Measurements from ENCODE around the gene ANO10. TPM values are rescaled to one million over a fixed set of nuclear protein-coding genes. Genes with fewer than 3 reads are reported as not detected.

Gene ANO10
- total RNA-seq, 1 experiment from 2014 or later: 9.7 TPM

GRCh38 chr3:43423639-43424038 is 198.2 kb downstream of the ANO10 start:
- no peak overlapping the region for H3K27ac ChIP-seq (ENCODE audit: low read depth, low read length, poor library complexity, severe bottlenecking)
- ChIA-PET POLR2A (ENCODE audit: low non-redundant PET) (no interaction called here), CTCF (no interaction called here)
- H3K4me3 ChIP-seq (ENCODE audit: low read depth, low read length, poor library complexity, severe bottlenecking): no peak overlapping the region
- no TSS peak for BruUV-seq (replicated peaks)
- intact Hi-C loops (cut with micrococcal nuclease; ENCODE audit: unreplicated experiment): no loop called here
- TF ChIP-seq CTCF (conservative IDR thresholded peaks at IDR 0.05; ENCODE audit: low read depth, low read length): no peak
- TF ChIP-seq EZH2 (IDR thresholded peaks at IDR 0.05; ENCODE audit: borderline replicate concordance, low read depth, low read length, poor library complexity, severe bottlenecking): no peak
- no peaks in the 10 kb centered on the region for H3K27me3 ChIP-seq (replicated peaks; ENCODE audit: insufficient read depth, low read depth, low read length, poor library complexity)
- DNase-seq (ENCODE audit: low spot score): no peak
- H3K4me1 ChIP-seq (ENCODE audit: insufficient read depth, low read length, poor library complexity, severe bottlenecking): no peaks in the 10 kb centered on the region
- H3K36me3 ChIP-seq (ENCODE audit: insufficient read depth, low read length, poor library complexity, severe bottlenecking): no peaks in the 10 kb centered on the region
- no peaks in the 10 kb centered on the region for H3K9me3 ChIP-seq (ENCODE audit: low read depth, low read length, poor library complexity, severe bottlenecking)

DNA sequence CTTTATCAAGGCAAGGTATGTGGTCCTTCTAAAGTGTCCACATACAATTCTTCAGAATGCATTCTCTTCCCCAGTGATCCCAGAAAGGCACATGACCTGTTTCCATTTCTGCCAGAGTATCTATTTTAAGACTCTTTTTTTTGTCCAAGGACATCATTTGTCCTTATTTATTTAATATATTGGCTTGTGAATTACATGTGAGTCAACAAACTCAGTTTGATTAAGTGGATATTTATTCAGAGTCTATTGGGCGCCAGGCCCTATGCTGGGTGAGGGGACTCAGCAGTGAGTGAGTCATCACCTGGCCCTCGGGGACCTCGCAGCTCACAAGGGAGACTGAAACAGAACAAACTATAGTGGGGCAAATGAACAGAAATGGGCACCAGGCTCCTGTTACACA is 198.7 kb downstream of the ANO10 start:
- Histone ChIP-seq H3K27me3 (replicated peaks; ENCODE audit: insufficient read depth, low read depth, low read length, poor library complexity) (no peaks in the 10 kb centered on the region), H3K27ac (ENCODE audit: low read depth, low read length, poor library complexity, severe bottlenecking) (no peak overlapping the region), H3K36me3 (ENCODE audit: insufficient read depth, low read length, poor library complexity, severe bottlenecking) (no peaks in the 10 kb centered on the region), H3K9me3 (ENCODE audit: low read depth, low read length, poor library complexity, severe bottlenecking) (no peaks in the 10 kb centered on the region), H3K4me3 (ENCODE audit: low read depth, low read length, poor library complexity, severe bottlenecking) (no peak overlapping the region), H3K4me1 (ENCODE audit: insufficient read depth, low read length, poor library complexity, severe bottlenecking) (no peaks in the 10 kb centered on the region)
- TF ChIP-seq EZH2 (IDR thresholded peaks at IDR 0.05; ENCODE audit: borderline replicate concordance, low read depth, low read length, poor library complexity, severe bottlenecking): no peak
- TF ChIP-seq CTCF (conservative IDR thresholded peaks at IDR 0.05; ENCODE audit: low read depth, low read length): no peak
- peak; percentile 1 for DNase-seq (ENCODE audit: low spot score)
- CTCF ChIA-PET: interaction anchor here (0.7 kb wide), 1 partner anchor 55 kb away, joined by 3 read pairs; no protein-coding TSS in a partner anchor
- POLR2A ChIA-PET (ENCODE audit: low non-redundant PET): no interaction called here
- no TSS peak for BruUV-seq (replicated peaks)
- intact Hi-C loops (cut with micrococcal nuclease; ENCODE audit: unreplicated experiment): no loop called here

- no peaks in the 10 kb centered on the region for H3K4me1 ChIP-seq (ENCODE audit: insufficient read depth, low read length, poor library complexity, severe bottlenecking)
- H3K27ac ChIP-seq (ENCODE audit: low read depth, low read length, poor library complexity, severe bottlenecking): no peak overlapping the region
- POLR2A ChIA-PET (ENCODE audit: low non-redundant PET): no interaction called here
- no peak for DNase-seq (ENCODE audit: low spot score)
- no peaks in the 10 kb centered on the region for H3K36me3 ChIP-seq (ENCODE audit: insufficient read depth, low read length, poor library complexity, severe bottlenecking)
- H3K9me3 ChIP-seq (ENCODE audit: low read depth, low read length, poor library complexity, severe bottlenecking): no peaks in the 10 kb centered on the region
- TF ChIP-seq EZH2 (IDR thresholded peaks at IDR 0.05; ENCODE audit: borderline replicate concordance, low read depth, low read length, poor library complexity, severe bottlenecking) (no peak), CTCF (conservative IDR thresholded peaks at IDR 0.05; ENCODE audit: low read depth, low read length) (no peak)
- no peaks in the 10 kb centered on the region for H3K27me3 ChIP-seq (replicated peaks; ENCODE audit: insufficient read depth, low read depth, low read length, poor library complexity)
- H3K4me3 ChIP-seq (ENCODE audit: low read depth, low read length, poor library complexity, severe bottlenecking): no peak overlapping the region
- CTCF ChIA-PET: no interaction called here
- intact Hi-C loops (cut with micrococcal nuclease; ENCODE audit: unreplicated experiment): no loop called here
- no TSS peak for BruUV-seq (replicated peaks)
Measured at GRCh38 chr3:43418601-43419272, 203.1 kb downstream of the ANO10 start.
